OCI-LY1 (cell line): ENCODE data around the gene CAMTA1.

Experiments
- CTCF ChIP-seq: fragments of 200-600 bp; sonication (generic), shearing (Covaris generic); IDR thresholded peaks from 2 replicates; pipeline ENCODE4 v1.5.1; 2017; ENCODE audit warnings: mild to moderate bottlenecking, antibody characterized with exemption, low read length, moderate library complexity, mixed read lengths
- EZH2 ChIP-seq: fragments of 200-600 bp; sonication (generic), shearing (Covaris generic); IDR thresholded peaks from 2 replicates; pipeline ENCODE4 v1.8.0; 2017; ENCODE audit warnings: borderline replicate concordance, mixed run types, mild to moderate bottlenecking, antibody characterized with exemption, low read length, moderate library complexity, mixed read lengths

- peak; percentile 75 for TF ChIP-seq CTCF
- no peak for TF ChIP-seq EZH2
These were observed 422.8 kb downstream of the CAMTA1 start for GRCh38 chr1:7207875-7208646.
